Uterus (tissue), 2 donors: ENCODE data around the gene TRPM4.

Experiments
- CTCF ChIP-seq, 4 experiments: fragments of 200-600 bp in 2 of 4; fragments of 450-650 bp in 2 of 4; sonication (generic) in 2 of 4; IDR thresholded peaks; one replicate each; pipeline ENCODE4 v1.5.1; 2016 to 2019; ENCODE audit warnings: antibody characterized with exemption in 4 of 4, mild to moderate bottlenecking in 2 of 4, moderate library complexity in 1 of 4
- POLR2A ChIP-seq, 2 donors: fragments of 450-650 bp; IDR thresholded peaks; one replicate each; pipeline ENCODE4 v1.6.1; 2016; ENCODE audit warnings: antibody characterized with exemption in 2 of 2, mild to moderate bottlenecking in 1 of 2, moderate library complexity in 1 of 2

DNA sequence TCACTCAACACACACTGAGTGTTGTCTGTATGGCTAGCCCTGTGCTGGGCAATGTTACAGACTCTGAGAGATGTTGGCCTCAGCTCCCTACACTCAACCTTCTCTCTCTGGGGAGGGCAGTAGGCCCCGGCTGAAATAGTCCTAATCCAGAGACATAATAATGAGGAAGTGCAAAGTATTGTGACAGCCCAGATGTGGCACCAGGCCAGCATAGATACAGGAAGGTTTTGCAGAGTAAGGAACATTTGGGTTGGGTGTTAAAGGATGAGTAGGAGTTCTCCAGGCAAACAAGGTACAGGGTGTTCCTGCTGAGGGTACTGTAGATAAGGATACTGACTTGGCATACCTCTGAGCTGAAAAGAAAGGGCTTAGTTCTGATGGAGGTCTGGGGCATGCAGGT is 41.0 kb upstream of the TRPM4 start:
- TF ChIP-seq CTCF (IDR thresholded peaks at IDR 0.05) (no peak), POLR2A (IDR thresholded peaks at IDR 0.05) (no peak)
